Activated naive CD8-positive, alpha-beta T cell treated with anti-CD3 and anti-CD28 coated beads for 36 hours (primary cell): ENCODE results near the gene GIPC3. TPM values are rescaled to one million over a fixed set of nuclear protein-coding genes. Genes with fewer than 3 reads are reported as not detected.

ENCODE experiments used
- DNase-seq: peaks from one replicate; pipeline ENCODE4 v3.0.0; 2021
- H3K27ac Mint-ChIP-seq: one replicate; pipeline ENCODE4 v1.8.0; 2022; ENCODE audit warnings: mild to moderate bottlenecking, moderate library complexity, mixed read lengths
- H3K27me3 Mint-ChIP-seq: one replicate; pipeline ENCODE4 v1.8.0; 2022; ENCODE audit warnings: mild to moderate bottlenecking, mixed read lengths
- H3K36me3 Mint-ChIP-seq: one replicate; pipeline ENCODE4 v1.8.0; 2021; ENCODE audit warnings: mild to moderate bottlenecking, mixed read lengths
- H3K4me1 Mint-ChIP-seq: one replicate; pipeline ENCODE4 v1.8.0; 2021; ENCODE audit warnings: mixed read lengths
- H3K4me3 Mint-ChIP-seq: one replicate; pipeline ENCODE4 v1.8.0; 2022; ENCODE audit warnings: mild to moderate bottlenecking, moderate library complexity, mixed read lengths
- H3K9me3 Mint-ChIP-seq: one replicate; pipeline ENCODE4 v1.8.0; 2022; ENCODE audit warnings: mixed read lengths
- total RNA-seq, 2 experiments: library from RNA; stranded (reverse); gene quantifications; one replicate each; pipeline ENCODE4 v1.2.3, GENCODE V29; 2021

GIPC3 gene, protein sequence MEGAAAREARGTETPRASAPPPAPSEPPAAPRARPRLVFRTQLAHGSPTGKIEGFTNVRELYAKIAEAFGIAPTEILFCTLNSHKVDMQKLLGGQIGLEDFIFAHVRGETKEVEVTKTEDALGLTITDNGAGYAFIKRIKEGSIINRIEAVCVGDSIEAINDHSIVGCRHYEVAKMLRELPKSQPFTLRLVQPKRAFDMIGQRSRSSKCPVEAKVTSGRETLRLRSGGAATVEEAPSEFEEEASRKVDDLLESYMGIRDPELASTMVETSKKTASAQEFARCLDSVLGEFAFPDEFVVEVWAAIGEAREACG
- under 1 TPM; 0.32 to 0.43 TPM for total RNA-seq

DNA sequence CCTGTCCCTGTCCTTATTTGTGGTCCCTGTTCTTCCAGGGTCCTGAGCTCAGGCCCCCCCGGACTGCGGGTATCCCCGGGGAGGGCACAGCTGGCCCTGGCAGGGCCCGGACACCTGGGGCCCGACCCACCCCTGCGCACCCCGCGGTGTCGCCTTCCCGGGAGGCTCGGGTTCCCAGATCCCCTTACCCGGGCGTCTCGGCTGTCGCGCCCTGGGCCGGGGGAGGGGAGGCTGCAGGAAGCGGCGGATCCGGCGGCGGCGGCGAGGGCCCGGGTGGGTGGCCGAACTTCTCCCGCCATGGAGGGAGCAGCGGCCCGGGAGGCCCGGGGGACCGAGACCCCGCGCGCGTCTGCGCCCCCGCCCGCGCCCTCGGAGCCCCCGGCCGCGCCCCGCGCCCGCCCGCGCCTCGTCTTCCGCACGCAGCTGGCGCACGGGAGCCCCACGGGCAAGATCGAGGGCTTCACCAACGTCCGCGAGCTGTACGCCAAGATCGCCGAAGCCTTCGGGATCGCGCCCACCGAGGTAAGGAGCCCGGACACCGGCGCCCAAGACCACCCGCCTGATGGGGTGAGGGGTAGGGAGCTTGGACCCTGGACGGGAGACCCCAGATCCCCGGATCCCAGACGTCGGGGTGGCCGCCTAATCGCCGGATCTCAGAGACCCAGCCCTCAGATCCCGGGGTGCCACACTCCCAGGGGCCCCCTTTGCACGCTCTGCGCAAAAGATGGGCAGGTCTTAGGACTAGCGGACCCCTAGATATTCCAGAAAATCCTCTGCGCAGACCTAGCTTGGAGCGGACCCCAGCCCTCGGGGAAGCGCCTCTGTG lies at the start of gene GIPC3:
GIPC3 (plus strand) TSS at position 178 of the 826 bp plus-strand sequence; CDS start at position 298, 120 bp downstream.
- no peak for DNase-seq

GRCh38 chr19:3535563-3535965 lies 49.7 kb upstream of the GIPC3 start:
- H3K36me3 Mint-ChIP-seq: peaks cover 16% of the 10 kb centered on the region
- DNase-seq: no peak
- H3K9me3 Mint-ChIP-seq: no peaks in the 10 kb centered on the region
- no peak overlapping the region for H3K27ac Mint-ChIP-seq
- no peaks in the 10 kb centered on the region for H3K4me1 Mint-ChIP-seq
- no peaks in the 10 kb centered on the region for H3K27me3 Mint-ChIP-seq
- no peak overlapping the region for H3K4me3 Mint-ChIP-seq

More for the DNA sequence above, at the start of gene GIPC3:
- Mint-ChIP-seq H3K27ac (no peak within 1 kb of the TSS), H3K36me3 (no peaks in the 10 kb centered on the region), H3K27me3 (no peaks in the 10 kb centered on the region), H3K9me3 (no peaks in the 10 kb centered on the region), H3K4me3 (no peak within 1 kb of the TSS), H3K4me1 (no peaks in the 10 kb centered on the region)

DNA sequence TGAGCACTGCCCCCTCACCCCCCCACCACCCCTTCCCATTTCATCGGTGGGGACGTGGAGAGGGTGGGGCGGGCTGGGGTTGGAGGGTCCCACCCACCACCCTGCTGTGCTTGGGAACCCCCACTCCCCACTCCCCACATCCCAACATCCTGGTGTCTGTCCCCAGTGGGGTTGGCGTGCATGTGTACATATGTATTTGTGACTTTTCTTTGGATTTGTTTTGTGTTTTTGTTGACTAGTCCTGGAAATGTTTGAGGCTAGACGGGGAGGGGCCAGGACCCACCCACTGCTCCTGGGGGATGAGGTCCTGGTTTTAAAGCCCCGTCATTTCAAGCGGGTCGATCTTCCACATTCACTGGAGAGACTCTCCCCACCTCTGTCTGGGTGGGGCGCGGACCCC lies 49.3 kb upstream of the GIPC3 start:
- H3K4me3 Mint-ChIP-seq: no peak overlapping the region
- no peaks in the 10 kb centered on the region for H3K27me3 Mint-ChIP-seq
- H3K9me3 Mint-ChIP-seq: no peaks in the 10 kb centered on the region
- peaks cover 16% of the 10 kb centered on the region for H3K36me3 Mint-ChIP-seq
- H3K27ac Mint-ChIP-seq: no peak overlapping the region
- H3K4me1 Mint-ChIP-seq: no peaks in the 10 kb centered on the region
- no peak for DNase-seq

GRCh38 chr19:3536429-3537100 lies 48.7 kb upstream of the GIPC3 start:
- H3K27ac Mint-ChIP-seq: no peak overlapping the region
- H3K4me3 Mint-ChIP-seq: no peak overlapping the region
- no peak for DNase-seq
- no peaks in the 10 kb centered on the region for H3K9me3 Mint-ChIP-seq
- H3K4me1 Mint-ChIP-seq: no peaks in the 10 kb centered on the region
- H3K36me3 Mint-ChIP-seq: peaks cover 12% of the 10 kb centered on the region
- no peaks in the 10 kb centered on the region for H3K27me3 Mint-ChIP-seq

- H3K4me1 Mint-ChIP-seq: no peaks in the 10 kb centered on the region
- no peak overlapping the region for H3K27ac Mint-ChIP-seq
- no peaks in the 10 kb centered on the region for H3K9me3 Mint-ChIP-seq
- peaks cover 12% of the 10 kb centered on the region for H3K36me3 Mint-ChIP-seq
- no peak overlapping the region for H3K4me3 Mint-ChIP-seq
- no peak for DNase-seq
- no peaks in the 10 kb centered on the region for H3K27me3 Mint-ChIP-seq
These were observed 48.2 kb upstream of the GIPC3 start for GRCh38 chr19:3537101-3537437.

DNA sequence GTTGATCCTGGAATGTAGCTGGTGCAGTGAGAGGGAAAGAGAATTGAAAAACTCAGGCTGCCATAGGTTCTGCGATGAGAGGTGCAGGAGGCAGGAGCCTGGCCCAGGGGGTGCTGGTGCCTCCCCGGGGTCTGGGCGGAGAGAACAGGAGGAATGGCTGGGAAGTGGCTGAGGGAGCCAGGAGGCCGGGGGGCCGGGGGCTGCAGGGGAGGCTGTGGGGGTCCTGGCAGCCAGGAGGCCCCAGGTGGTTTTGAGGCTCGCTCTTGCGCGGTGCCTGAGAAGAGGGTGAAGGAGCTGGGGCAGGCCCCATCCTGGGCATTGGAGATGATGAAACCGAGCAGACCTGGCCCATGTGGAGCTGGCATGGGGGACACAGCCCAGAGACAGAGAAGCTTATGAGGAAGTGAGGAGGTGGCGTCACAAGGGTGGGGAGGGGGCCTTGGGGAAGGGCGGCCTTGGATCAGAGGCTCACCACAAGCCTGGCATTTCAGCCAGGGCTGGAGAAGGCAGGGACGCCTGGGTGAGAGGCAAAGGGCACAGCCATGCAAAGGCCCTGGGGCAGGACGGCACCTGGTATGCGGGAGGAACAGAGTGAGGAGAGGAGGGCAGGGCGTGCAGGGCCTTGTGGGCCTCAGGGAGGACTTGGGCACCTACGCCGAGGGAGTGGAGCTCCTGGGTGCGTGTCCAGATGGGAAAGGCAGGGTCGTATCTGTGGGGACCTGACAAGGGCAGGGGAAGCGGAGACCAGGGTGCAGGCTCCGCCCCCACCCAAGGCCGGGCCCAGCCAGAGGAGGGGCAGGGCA lies 47.6 kb upstream of the GIPC3 start:
- Mint-ChIP-seq H3K36me3 (peaks cover 10% of the 10 kb centered on the region), H3K4me3 (no peak overlapping the region), H3K27ac (peak overlapping the region; percentile 60)

GRCh38 chr19:3538258-3538929 lies 46.9 kb upstream of the GIPC3 start:
- DNase-seq: no peak
- Mint-ChIP-seq H3K4me1 (no peaks in the 10 kb centered on the region), H3K27ac (no peak overlapping the region), H3K9me3 (no peaks in the 10 kb centered on the region), H3K36me3 (peaks cover 10% of the 10 kb centered on the region), H3K4me3 (no peak overlapping the region), H3K27me3 (no peaks in the 10 kb centered on the region)

More for the DNA sequence above, 47.6 kb upstream of the GIPC3 start:
- no peaks in the 10 kb centered on the region for H3K9me3 Mint-ChIP-seq
- no peak for DNase-seq
- H3K4me1 Mint-ChIP-seq: no peaks in the 10 kb centered on the region
- H3K27me3 Mint-ChIP-seq: no peaks in the 10 kb centered on the region

GRCh38 chr19:3538965-3539755 lies 46.1 kb upstream of the GIPC3 start, which contains the start of gene TEKTIP1:
TSS of gene TEKTIP1 (plus strand) at chr19:3539174. CDS start at chr19:3539178, 4 bp downstream.
- Mint-ChIP-seq H3K36me3 (peaks cover 10% of the 10 kb centered on the region), H3K9me3 (no peaks in the 10 kb centered on the region), H3K27ac (no peak within 1 kb of the TSS), H3K4me3 (no peak within 1 kb of the TSS), H3K27me3 (no peaks in the 10 kb centered on the region), H3K4me1 (no peaks in the 10 kb centered on the region)
- DNase-seq: no peak

- H3K9me3 Mint-ChIP-seq: no peaks in the 10 kb centered on the region
- no peaks in the 10 kb centered on the region for H3K27me3 Mint-ChIP-seq
- no peak overlapping the region for H3K27ac Mint-ChIP-seq
- H3K4me1 Mint-ChIP-seq: no peaks in the 10 kb centered on the region
- H3K36me3 Mint-ChIP-seq: peaks cover 10% of the 10 kb centered on the region
- no peak overlapping the region for H3K4me3 Mint-ChIP-seq
- DNase-seq: no peak
These were observed 45.5 kb upstream of the GIPC3 start for GRCh38 chr19:3539756-3540118.

- no peaks in the 10 kb centered on the region for H3K9me3 Mint-ChIP-seq
- no peak overlapping the region for H3K27ac Mint-ChIP-seq
- H3K4me3 Mint-ChIP-seq: no peak overlapping the region
- no peak for DNase-seq
- H3K36me3 Mint-ChIP-seq: peaks cover 16% of the 10 kb centered on the region
- H3K27me3 Mint-ChIP-seq: no peaks in the 10 kb centered on the region
- H3K4me1 Mint-ChIP-seq: peaks cover 5% of the 10 kb centered on the region
These were observed 41.9 kb upstream of the GIPC3 start for GRCh38 chr19:3543150-3544057.

GRCh38 chr19:3544058-3544376 lies 41.3 kb upstream of the GIPC3 start:
- Mint-ChIP-seq H3K27ac (no peak overlapping the region), H3K4me3 (no peak overlapping the region), H3K9me3 (no peaks in the 10 kb centered on the region), H3K27me3 (no peaks in the 10 kb centered on the region), H3K4me1 (peaks cover 5% of the 10 kb centered on the region), H3K36me3 (peaks cover 16% of the 10 kb centered on the region)
- DNase-seq: no peak

DNA sequence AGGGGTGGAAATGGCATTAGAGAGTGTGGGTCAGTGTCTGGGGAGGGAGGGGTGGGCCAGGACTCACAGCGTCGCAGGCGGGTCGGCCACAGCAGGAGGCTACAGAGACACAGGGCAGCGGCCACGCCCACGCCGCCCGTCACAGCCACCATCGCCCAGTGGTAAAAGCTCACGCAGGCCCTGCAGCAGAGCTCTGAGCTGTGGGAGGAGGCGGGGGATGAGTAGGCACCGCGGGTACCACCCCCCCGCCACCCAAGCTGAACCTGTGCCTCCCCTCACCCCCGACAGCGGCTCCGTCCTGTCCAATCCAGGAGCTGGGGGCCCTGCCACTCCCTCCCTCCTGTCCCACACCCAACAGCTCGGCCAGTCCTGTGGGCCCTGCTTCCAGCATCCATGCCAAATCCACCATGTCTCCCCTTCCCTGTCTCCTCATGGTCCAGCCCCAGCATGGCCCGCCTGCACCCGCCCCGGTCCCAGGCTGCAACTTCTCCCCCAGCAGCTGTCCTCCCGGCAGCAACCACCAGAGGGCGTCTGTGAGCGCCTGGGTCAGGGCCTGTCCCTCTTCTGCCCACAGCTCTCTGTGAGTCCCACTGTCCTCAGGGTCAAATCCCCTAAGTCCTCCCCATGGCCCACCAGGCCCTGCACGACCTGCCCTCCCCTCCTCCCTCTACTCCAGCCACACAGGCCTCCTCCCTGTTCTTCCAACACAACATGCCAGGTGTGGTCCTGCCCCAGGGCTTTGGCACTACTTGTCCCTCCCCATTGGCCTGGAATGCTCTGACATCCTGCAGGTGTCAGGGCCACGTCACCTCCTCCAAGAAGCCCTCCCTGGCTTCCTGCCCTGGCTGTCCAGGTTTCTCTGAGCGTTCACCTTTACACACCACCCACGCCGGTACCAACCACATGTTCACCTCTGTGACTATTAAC lies 40.3 kb upstream of the GIPC3 start:
- Mint-ChIP-seq H3K36me3 (peaks cover 10% of the 10 kb centered on the region), H3K4me1 (peaks cover 7% of the 10 kb centered on the region), H3K4me3 (no peak overlapping the region), H3K27ac (peak overlapping the region; percentile 45), H3K27me3 (no peaks in the 10 kb centered on the region), H3K9me3 (no peaks in the 10 kb centered on the region)
- DNase-seq: peak; percentile 76
